Breast epithelium (tissue), 3 donors: ENCODE measurements around the gene YPEL2.

ENCODE experiments used
- POLR2AphosphoS5 ChIP-seq, 3 donors: sonication (generic); formaldehyde crosslinking; IDR thresholded peaks; one replicate each; pipeline ENCODE4 v1.6.1; 2017; ENCODE audit warnings: antibody characterized with exemption in 3 of 3
- TF ChIP-seq, protein P1 (sequence below), 3 donors: fragments of 450-650 bp; IDR thresholded peaks; one replicate each; pipeline ENCODE4 v1.5.1; 2016 to 2017; ENCODE audit warnings: antibody characterized with exemption in 3 of 3, mild to moderate bottlenecking in 3 of 3, moderate library complexity in 3 of 3

DNA sequence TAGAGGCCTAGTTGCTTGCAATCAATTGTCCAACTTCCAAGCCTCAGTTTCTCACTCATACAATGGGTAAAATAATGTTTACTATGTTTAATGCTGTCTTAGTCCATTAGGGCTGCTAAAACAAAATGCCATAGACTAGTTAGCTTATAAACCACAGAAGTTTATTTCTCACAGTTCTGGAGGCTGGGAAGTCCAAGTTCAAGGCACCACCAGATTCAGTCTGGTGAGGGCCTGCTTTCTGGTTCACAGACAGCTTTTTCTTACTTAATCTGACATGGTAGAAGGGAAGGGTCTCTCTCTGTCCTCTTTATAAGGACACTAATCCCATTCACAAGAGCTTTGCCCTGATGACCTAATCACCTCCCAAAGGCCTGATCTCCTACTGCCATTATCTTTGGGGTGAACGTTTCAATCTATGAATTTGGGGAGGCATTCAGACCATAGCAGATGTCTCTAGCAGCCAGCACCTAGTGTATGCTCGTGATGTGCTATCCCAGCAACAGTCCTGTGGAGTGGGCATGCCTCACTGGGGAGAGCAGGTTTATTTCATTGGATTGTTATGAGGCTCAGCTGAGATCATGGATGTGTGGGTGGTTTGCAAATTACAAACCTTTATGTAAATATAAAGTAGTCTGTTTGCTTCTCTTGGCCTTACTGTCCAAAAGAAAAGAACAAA lies 25.2 kb downstream of the YPEL2 start:
- TF ChIP-seq, protein P1, sequence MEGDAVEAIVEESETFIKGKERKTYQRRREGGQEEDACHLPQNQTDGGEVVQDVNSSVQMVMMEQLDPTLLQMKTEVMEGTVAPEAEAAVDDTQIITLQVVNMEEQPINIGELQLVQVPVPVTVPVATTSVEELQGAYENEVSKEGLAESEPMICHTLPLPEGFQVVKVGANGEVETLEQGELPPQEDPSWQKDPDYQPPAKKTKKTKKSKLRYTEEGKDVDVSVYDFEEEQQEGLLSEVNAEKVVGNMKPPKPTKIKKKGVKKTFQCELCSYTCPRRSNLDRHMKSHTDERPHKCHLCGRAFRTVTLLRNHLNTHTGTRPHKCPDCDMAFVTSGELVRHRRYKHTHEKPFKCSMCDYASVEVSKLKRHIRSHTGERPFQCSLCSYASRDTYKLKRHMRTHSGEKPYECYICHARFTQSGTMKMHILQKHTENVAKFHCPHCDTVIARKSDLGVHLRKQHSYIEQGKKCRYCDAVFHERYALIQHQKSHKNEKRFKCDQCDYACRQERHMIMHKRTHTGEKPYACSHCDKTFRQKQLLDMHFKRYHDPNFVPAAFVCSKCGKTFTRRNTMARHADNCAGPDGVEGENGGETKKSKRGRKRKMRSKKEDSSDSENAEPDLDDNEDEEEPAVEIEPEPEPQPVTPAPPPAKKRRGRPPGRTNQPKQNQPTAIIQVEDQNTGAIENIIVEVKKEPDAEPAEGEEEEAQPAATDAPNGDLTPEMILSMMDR (IDR thresholded peaks at IDR 0.05) = no peak
- no peak for TF ChIP-seq POLR2AphosphoS5 (IDR thresholded peaks at IDR 0.05)
